HG02943 (cell line): ENCODE results near the gene ENG.
"Not testable (repeated sequence)": the region's sequence is repeated elsewhere in the genome, so short reads cannot be mapped to it uniquely, and the experiment has no call there.

Source experiments
- ATAC-seq: cut with Tn5 transposase; IDR thresholded peaks from one replicate; pipeline ENCODE4 v1.9.1; 2021; ENCODE audit warnings: mild to moderate bottlenecking, low read depth, moderate library complexity; ENCODE audit not compliant: unreplicated experiment

ENG gene

DNA sequence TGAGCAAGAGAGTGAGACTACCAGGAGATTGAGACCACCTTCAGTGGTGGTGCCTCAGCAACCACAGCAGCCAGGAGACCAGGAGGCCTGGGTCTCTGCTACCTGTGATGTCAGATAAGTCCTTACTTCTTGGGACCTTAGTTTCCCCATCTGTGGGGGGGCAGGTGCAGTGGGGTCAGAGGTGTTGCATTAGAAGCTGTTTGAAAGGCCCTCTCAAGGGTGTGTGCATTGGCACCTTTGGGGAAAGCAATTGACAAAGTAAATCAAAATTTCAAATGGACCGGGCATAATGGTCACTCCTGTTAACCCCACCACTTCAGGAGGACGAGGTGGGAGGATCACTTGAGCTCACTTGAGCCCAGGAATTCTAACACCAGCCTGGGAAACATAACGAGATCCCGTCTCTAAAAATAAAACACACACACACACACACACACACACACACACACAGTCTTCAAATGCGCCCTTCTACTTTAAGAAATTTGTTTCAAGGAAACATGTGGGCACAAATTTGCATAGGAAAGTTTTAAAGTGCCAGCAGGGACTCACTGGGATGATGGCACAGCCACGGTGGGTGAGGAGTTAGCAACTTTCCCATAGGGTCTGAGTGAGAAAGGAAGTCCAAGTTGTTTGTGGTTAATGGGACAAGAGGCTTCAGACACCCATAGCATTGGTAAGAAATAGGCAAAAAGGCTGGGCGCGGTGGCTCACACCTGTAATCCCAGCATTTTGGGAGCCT is 24.4 kb upstream of the ENG start:
- ATAC-seq = no peak

DNA sequence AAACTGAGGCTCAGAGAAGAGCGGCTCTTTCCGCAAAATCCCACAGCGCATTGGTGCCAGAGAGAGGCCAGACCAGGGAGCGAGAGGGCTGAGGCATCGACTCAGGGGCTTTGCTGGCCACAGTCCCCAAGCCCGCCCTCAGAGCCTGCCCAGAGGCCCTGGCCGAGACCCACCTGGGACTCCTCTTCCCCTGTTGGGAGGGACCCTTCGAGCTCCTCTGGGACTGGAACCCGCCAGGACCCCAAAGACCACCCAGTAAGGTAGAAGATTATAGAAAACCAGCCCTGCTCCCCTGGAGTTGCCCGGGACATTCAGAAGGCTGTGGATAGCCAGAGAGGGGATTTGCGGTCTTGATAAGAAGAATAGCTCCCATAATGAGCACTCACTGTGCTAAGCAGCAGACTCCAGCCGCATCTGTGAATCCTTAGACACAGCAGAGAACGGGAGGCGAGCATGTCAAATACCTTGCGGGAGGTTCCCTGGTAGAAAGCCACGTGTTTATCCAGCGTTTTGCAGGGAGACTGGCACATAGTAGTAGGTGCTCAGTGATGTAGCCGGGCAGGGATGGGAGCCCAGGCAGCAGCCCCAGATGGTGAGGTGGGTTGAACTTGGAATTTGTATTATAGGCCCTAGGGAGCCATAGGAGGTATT is 23.7 kb upstream of the ENG start:
- ATAC-seq = no peak

- no peak for ATAC-seq
Measured at GRCh38 chr9:127877566-127877998, 23.1 kb upstream of the ENG start, which contains the start of gene AK1. AK1 (minus strand) TSS chr9:127877675; CDS start chr9:127874617, 3,058 bp downstream.

- no peak for ATAC-seq
Measured at GRCh38 chr9:127876764-127877562, 22.5 kb upstream of the ENG start.

DNA sequence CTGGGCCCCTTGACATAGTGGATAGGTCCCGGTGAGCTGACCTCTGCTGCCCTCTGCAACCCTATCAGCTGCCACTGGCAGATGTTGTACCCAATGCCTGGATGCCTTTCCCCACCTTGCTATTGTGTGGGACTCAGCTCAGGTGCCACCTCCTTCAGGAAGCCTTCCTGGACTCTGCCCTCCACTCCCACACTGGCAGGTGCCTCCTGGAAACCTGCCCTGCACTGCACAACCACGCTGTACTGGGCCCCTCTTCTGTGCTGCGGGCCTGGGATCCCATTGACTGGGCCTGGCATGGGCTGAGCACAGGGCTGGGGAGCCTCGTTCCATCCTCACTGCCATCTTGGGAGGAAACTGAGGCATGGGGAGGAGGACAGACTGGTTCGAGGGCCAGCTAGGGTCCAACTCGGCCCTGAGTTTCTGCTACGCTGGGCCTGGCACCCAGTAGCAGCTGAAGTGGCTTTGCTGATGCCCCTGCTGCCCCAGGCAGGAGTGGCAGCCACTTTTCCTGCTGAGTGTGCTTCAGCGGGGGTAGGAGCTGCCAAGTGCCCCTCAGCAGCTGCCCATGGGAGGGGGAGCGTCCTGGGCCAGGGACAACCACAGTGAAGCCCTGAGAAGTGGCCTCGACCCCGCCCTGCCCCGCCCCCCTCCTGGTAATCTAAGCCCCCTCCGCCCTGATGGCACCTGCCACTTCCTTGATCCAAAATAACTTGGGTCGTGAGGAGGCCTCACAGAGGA is 21.7 kb upstream of the ENG start:
- ATAC-seq = no peak

GRCh38 chr9:127875306-127875966 is 21.0 kb upstream of the ENG start:
- ATAC-seq = no peak

DNA sequence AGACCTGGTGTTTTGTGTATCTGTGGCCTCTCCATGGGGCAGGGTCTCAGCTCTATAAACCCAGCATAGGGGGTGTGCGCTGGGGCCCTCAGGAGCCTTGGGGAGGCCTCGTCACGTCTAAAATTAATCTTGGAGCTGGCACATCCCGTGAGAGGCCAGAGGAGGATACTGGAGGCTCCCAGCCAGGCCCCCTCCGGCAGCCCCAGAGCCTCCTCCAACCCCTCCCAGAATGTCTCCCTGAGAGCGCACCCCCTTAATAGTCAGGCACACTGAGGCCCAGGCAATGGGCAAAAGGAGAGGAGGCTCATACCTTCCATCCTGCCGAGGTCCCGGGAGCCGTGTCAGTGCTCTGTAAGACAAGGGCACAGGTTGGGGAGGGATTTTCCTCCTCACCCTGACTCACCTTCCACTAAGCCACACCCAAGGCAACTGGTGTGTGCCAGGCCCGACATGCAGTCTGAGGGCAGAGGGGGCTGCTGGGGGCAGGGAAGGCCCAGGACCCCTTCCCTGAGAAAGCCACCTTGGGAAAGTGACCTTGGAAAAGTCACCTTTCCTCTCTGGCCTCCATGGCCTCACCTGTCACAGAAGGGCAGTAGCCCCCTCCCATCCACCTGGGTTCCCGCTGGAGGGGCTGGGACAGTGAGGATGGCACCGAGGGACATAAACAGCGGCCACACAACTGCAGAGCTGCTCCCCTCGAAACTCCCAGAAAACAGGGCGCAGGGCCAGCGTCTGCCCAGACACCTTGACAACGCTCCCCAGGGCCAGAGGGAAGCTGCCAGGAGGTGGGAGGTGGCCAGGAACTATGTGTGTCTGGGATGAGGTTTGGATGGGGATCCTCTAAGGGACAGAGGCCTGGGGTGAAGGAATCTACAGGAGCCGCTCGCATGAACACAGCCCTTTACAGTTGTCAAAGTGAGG is 20.1 kb upstream of the ENG start:
- ATAC-seq = no peak

DNA sequence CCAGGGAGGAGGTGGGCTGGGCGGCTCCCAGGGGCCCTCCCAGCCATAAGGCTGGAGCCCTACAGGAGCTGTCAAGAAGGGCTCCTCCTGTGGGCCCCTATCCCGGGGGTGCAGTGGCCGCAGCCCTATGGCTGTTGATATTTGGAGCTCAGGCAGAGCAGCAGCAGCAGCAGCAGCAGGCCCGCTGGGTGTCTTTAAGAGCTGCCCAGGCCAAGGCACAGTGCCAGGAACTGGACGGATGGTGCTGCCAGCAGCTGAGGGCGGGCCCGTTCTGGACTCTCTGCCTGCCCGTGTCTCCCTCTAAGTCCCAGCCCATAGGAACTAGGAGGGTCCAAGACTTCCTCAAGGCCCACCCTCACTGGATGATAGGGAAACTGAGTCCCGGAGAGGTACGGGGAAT is 19.4 kb upstream of the ENG start:
- no peak for ATAC-seq

- ATAC-seq = no peak
Measured at GRCh38 chr9:127873223-127873691, 18.8 kb upstream of the ENG start.

- ATAC-seq = no peak
Measured at GRCh38 chr9:127872369-127873222, 18.1 kb upstream of the ENG start.

GRCh38 chr9:127871531-127871930 is 17.1 kb upstream of the ENG start:
- ATAC-seq = no peak

DNA sequence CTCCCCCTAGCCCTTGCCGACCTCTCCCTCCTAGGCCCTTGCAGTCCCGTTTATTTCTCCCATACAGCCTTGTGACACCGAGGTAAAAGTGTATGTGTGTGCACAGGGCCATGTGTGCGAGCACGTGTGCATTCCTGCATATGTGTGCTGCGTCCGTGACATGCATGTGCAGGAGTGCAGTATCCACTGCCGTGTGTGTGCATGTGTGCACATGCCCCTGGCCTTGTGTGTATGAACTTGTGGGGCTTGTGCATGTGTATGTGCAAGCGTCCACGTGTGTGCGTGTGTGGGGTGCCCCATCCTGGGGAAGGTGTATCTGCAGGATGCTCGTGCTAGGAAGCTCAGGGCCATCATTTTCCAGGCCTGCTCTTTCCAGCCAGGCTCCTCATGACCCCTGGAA is 16.4 kb upstream of the ENG start:
- no peak for ATAC-seq

DNA sequence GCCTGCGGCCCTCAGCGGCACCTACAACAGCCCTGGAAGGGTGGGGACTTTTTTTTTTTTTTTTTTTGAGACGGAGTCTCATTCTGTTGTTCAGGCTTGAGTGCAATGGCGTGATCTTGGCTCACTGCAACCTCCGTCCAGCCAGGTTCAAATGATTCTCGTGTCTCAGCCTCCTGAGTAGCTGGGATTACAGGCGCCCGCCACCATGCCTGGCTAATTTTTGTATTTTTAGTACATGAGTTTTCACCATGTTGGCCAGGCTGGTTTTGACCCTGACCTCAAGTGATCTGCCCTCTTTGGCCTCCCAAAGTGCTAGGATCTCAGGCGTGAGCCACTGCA is 15.7 kb upstream of the ENG start:
- not testable (repeated sequence) for ATAC-seq

GRCh38 chr9:127869310-127870152 is 15.1 kb upstream of the ENG start:
- ATAC-seq = no peak

DNA sequence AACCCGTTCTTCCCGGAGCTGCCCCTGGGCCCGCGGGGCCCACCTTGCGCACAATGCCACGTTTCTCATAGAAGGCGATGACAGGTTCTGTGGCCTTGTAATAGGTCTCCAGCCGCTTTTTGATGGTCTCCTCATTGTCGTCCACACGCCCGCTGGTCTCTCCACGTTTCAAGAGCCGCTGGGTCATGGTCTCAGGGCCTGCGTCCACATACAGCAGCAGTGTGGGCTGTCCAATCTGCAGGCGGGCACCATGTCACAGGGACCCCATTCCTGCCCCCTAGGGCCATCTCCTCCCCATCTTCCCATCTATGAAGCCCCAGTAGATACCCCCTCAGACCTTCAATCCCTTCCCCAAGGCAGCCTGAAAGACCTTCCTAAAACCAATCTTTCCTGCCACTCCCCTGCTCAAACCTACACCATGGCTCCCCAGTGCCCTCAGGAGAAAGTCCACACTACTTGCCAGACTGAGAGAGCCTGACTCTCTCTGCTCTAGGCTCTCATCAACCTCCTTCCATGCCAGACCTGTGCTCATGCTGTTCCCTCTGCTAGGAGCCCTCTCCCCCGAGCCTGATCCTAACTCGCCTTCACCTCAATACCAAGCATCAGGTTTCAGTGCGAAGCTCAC is 13.9 kb upstream of the ENG start:
- no peak for ATAC-seq

DNA sequence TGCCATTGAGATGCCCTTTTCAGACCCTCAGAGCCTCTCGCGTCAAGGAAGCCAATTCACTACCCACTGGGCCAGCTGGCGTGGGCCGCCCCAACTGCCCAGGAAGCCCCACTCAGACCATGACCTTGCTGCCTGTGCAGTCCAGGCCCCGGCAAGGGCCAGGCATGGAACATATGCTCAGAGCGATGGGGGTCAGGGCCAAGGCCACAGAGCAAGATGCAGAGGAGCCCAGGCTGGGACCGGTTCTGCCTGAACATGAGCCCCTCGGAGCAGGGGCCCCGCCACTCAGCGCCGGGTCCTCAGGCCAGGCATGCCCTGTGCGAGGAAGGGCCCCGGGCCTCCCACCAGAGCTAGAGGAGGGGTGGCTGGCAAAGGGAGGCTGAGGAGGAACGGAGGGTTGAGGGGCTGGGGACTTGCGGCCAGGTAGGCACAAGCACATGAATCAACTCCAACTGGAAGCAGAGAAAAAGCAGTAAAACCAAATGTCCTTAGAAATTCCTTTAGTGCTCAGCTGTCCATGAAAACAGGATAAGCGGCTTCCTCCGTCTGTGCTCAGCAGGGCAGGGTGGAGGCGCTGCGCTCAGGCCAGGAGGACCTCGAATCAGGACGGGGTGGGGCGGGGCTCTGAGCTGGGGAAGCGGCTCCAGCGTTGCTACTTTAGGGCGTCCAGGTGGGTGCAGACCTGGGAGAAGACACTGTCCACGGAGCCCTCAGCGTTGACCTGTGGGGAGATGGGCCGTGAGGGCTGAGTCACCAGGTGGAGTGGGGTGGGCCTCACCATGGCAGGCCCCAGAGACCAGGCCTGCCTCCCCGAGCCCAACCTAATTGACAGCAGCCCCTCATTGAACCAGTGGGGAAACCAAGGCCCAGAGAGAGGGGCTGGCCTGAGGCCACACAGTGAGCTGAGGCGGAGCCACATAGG is 13.2 kb upstream of the ENG start:
- no peak for ATAC-seq
